NCI-H1417 (cell line): ENCODE data around the gene DOCK10.
A peak's percentile ranks its signal among the peaks of the same experiment; 100 is the strongest.
"Not testable (repeated sequence)": the region's sequence is repeated elsewhere in the genome, so short reads cannot be mapped to it uniquely, and the experiment has no call there.

Source experiments
- DNase-seq, 3 experiments: peaks; one replicate each; lab custom pipeline; 2025; lab: John Stamatoyannopoulos, UW

Gene DOCK10

DNA sequence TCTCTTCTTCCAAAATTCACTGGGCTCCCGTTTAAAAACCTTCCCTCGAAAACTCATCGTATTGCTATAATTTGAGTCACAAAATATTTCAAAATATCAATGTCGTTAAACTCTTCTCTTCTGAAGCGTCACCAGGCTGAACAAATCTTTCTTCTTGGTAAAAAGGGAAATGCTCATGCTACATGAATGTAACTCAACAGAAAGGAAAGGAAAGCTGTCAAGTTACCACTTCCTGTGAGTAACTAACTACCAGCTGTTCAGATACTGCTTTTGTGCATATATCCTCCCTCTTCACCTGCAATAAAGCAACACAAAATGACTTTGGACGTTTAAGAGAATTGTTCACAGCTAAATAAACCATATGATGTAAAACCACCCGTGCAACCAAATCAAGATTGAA is 95.4 kb downstream of the DOCK10 start:
- no peak for DNase-seq

DNA sequence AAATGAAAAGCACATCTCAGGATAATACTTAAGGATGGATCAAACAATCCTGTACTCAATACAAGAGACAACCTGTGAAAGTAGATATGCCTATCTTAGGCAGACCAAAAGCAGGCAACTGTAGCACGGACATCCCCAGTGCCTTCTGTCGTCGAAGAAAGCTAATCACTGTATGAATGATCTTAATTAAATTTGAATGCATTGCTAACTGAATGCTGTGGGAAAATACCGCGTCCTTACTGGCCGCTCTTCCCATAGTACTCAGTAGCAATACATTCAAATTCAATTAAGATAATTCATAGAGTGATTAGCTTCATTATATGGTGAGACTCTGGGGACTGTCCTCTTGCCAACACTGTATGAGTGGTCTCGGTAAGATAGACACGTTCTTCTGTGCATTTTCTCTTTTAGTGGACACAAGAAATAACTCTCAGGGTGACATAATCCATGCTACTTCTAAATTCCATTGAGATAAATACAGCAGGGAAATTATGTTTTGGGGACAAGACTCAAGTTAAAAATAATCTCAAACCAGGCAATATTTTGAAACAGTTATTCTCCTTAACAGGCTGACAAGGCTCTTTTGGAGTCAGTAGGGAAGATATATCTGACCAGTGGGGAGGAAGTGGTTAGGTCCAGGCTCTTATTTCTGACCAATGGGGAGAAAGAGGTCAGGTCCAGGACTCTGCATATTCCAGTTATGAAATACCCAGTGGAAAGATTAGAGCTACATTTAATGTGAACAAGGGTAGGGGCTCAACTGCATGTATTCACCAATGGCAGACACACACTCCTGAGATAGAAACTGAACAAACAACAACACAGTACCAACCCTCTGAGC is 97.3 kb downstream of the DOCK10 start:
- DNase-seq: no peak

DNA sequence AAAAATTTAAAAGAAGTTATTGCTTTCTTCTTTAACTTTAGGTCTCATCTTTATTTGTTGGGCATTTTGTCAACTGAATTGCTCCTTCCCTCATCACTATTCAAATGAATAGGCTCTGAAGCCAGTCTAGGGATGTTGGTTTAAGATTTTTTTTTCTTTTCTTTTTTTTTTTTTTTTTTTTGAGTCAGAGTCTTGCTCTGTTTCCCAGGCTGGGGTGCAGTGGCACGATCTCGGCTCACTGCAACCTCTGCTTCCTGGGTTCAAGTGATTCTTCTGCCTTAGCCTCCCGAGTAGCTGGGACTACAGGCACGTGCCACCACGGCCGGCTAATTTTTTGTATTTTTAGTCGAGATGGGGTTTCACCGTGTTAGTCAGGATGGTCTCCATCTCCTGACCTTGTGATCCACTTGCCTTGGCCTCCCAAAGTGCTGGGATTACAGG is 98.6 kb downstream of the DOCK10 start:
- DNase-seq: not testable (repeated sequence)

DNA sequence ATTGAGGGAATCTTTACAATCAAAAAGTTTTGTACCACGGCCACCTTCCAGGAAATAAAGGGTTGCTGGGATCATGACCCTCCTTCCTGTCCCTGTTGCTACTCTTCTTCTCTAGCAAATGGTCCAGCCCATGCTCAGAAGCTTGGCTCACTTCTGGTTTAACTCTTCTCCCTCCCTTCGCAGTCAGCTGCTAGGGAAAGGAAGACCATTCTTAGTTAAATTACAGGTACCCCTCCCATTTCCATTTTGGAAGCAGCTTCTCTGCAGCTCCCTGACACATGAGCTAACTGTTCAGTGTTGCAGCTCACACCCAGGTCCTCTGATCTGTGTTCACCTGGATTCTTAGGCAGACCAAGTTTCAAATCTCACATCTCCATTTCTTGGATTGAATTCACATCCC is 100.3 kb downstream of the DOCK10 start:
- DNase-seq: no peak

DNA sequence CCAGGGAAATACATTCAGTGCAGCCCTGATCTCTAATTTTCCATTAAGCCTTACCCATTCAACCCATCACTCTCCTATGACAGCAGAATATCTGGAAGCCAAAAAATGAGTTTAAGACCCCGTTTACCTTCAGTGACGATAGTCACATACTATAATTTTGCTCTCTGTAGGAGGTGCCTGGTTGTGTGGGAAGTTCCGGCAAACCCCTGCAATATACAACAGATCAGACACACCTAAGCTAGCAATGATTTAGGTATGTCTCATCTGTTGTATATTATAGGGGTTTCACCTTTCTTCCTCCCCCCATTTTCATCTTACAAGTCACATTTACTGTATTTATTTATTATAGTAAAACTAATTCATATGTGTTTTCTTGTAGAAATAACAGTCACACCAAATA is 101.7 kb downstream of the DOCK10 start:
- no peak for DNase-seq

DNA sequence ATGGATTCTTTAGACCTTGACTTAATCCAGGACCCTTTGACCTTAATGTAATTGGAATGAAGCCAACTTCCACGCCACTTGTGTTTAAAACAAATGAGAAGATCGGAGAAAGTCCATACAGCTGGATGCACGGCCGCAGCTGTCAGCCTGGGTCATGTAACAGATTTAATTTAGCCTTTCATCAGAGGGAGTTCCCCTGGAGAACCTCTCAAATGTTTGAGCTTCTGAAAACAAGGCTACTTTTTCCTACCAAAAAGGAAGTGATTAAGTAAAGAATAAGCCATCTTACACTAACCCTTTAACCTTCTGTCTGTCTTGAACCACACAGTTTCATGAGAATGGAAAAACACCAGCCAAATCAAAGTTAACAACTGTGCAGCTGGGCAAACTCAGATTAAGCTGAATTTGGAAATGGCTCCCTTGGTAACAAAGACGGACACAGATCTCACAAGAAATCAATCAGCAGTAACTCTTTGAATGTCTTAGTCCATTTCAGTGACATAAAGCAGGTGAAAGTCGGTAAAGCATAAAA is 103.6 kb downstream of the DOCK10 start:
- DNase-seq: peak in 1 of 3 experiments; percentile 59

DNA sequence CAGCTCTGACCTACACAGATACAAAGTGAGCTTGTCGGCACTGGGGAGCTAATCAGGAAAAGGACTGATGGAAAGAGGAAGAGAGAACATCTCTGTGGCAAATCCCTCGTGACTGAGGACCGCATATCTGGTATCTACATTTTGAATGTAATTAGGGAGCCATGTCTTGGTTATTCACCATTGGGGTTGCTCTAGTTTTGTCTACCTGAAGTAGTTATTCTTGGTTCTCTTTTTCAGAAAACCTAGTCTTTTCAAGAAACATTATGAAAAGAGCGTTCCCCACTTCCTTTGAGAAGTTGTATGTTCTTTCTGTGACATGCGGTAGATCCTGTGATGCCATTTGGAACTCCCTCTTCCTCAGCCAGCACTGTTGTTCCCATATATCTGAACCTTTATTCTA is 104.4 kb downstream of the DOCK10 start:
- DNase-seq: no peak

DNA sequence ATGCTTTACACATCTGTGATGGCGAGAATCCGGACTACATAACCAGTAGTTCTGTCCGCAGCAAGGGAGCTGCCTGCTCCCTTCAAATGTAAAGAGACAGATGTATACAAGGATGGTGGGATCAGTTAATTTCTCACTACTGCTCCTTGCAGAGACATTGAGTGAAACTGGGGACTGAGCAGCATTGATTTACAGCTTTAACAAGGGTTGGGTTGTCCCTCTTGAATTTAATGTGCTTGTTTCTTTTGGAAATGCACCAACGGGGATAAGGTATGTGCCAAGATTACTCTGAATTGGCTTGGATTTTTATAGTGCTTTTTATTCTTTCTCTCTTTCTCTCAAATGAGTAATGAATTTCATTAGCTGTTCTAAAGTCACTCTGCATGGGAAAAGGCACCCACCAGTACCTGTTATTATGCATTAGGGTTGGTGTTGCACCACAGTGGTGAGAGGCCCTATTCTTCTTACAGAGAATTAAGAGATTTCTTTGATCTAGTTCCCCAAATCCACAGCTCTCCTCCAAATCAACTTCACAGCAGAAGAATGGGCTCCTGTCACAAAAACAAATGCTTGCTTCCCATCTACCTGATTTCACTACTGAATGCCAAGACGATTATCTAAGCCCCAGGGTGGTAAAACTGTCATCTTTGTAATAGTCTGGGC is 107.6 kb downstream of the DOCK10 start:
- no peak for DNase-seq

DNA sequence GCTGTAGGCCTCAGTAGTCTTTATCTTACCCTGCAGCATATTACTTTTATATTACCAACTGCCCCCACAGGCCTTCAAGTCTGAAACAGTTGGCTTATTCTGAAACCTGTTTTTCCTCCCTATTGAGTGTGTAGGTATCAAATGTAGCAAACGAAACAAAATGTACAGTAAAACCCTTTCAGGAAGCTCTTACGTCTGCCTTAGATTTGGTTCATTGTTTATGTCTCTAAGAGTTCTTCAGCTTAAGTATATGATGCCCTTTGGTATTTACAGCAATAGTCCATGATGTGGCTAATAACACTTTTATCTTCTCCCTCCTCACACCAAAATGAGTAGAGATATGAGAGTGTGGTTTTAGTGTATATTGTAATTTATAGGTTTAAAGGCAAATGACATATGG is 108.8 kb downstream of the DOCK10 start:
- DNase-seq: no peak

DNA sequence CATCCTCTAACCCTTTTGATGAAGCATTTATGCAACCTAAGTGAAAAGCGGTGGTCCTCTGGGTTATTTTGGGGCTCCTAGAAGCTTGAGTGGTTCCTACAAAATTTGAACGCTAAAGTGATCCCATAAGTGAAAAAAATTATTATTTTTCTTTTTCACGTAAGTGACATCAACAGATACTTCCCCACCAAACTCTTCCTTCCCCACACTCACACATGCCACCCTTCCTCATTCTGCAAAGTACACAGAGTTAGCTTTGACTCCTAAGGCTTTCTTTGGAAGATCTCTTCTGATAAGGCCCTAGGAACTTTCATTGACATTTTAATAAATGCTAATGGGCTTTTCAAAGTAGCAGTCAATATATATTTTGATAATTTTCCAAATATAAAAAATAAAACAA is 109.7 kb downstream of the DOCK10 start:
- DNase-seq: no peak

DNA sequence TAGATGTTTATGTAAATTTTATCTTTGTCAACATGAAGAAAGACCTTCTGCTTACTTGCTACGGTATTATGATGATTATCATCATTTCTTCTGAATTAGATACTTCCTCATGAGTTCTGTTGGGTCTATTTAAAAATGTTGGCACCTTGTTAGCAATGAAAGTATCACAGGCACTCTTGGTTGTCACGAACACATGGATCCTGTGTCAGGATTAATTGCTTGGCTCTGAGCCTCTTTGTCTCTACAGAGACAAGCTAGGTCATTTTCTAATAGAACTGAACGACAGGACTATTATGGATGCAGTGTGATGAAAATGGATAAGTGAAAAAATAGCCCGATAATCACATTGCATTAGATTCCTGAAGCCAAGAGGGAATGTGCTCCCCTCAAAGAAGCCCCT is 110.3 kb downstream of the DOCK10 start:
- DNase-seq: no peak

DNA sequence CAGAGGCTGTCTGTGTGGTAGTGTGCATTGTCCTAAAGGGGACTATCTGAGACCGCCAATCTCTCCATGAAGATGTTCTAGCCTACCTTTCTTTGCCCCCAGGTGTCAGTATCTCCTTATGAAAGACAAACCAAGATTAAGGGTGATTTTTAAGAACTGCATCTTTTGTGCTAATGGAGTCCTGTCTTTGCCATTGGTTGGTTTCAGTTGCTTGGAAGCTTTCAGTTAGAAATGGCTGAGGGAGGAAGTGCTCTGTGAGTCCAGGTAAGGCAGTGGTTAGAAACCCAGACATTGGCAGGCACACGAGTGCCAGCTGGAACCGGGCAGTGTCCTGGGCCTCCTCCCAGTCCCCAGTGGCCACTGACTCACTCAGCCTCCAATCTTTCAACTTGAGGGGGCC is 111.3 kb downstream of the DOCK10 start:
- peak in 1 of 3 experiments; percentile 5 for DNase-seq

DNA sequence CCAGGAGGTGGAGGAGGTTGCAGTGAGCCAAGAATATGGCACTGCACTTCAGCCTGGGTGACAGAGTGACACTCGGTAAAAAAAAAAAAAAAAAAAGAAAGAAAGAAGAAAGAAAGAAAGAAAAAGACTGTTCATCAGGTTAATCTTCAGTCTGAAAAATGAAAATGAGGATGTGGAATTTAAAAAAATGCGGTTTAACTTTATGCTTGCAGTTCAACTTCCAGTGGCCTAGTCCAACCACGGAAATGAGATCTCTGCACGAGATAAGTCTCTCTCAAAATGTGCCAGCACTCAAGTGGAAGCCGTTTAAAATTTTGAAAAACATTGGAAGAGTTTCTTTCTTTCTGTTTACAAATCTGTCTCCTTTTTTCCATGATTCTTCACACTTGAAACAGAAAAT is 112.1 kb downstream of the DOCK10 start:
- DNase-seq: no peak

DNA sequence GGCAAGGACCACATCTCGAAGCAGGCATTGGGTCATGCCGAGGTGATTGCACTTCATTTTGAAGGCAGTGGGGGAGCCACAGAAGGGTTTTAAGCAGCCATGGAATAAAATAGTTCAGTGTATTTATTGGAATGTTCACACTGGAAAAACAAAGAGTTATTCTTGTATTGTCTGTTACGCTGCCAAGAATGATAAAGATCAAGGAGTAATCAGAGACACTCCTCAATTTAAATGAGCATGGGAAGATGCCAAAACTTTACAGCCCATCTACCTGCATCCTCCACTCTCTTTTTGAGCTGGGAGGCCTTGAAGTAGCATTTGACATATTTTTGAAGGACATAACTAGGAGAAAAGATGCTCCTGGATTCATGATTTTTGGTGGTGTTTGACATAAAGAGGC is 112.8 kb downstream of the DOCK10 start:
- no peak for DNase-seq

DNA sequence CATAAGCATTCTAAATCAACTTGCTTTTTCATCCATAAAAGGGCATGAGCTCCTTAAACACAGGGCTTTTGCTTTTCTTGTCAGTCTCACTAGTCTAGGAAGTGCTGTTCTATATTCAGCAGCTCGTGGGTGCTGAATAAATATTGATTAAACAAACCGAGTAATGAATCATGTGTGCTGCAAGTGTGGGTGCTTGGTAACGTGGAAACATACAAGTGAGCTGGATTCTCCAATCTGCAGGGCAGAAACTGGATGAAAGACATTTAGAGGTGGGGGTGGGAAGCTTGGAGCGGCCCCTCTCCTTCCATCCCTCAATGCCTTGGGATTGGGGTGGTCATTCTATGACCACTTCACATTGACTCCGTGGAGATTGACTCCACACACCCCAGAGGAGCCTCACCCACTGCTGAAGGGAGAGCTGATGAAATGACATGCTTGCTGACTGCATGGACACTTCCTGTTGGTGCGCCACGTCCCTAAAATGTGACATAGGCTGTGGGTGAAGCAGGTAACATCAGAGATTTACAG is 114.6 kb downstream of the DOCK10 start:
- peak in 2 of 3 experiments; percentile 37 to 52 for DNase-seq

DNA sequence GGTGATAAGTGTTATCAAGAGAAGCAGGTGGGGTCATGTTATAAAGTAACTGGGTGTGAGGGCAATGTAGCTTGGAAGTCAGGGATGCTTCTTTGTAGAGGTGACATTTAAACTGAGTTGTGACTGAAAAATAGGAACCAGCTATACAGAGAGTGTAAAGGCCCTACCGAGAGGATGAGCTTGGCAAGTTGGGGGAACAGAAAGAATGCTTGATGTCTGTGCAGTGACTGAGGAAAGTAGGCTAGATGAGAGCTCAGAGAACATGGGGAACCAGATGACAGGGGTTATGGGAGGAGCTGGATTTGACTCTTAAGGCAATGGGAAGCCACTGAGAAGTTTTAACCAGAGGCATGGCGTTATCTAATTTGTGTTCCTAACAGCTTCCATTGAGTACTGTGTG is 115.3 kb downstream of the DOCK10 start:
- peak in 1 of 3 experiments; percentile 19 for DNase-seq

DNA sequence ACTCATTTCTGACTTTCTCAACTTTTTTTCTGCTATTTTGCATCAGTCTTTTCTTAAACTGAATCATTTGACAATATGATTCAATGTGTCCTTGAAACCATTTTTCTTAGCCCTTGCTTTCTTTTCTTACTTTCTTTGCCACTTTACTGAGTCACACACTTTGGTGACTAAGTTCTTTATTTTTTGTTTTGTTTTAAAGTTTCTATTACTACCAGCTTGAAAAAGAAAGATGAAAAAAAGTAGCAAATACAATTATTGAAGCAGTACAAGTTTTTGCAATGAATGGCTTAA is 116.5 kb downstream of the DOCK10 start:
- DNase-seq: no peak

DNA sequence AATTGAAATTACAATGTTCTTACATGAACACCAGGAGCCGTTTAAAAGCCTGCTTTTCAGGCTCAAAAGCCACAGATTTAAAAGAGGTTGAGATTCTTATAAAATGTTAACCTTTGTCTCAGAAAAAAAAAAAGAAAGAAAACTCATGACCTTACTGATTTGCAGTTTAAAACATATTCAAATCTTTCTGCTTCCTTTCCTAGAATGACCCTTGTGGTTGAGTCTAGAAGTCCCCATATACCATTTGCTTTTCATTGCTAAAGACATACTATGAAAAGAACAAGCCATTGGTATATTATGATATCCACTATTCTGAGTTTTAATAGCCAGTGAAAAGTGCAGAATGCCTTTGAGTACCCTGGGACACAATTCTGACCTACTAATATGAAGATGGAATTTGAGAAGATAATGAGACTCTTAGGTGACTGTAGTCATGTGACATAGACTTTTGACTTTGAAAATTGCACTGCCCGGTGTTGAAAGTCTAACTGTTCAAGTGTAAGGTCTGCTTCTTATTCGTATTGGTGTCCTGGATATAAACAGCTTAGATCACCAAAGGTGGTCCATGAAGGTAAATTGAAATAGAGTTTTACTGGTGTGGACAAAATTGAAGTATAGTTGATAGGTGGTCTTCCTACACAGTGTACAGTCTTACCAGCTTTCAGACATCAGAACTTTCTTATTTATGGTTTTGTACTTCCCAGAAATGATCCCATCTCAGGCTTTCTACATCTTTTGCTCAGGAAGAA is 117.0 kb downstream of the DOCK10 start:
- DNase-seq: no peak

DNA sequence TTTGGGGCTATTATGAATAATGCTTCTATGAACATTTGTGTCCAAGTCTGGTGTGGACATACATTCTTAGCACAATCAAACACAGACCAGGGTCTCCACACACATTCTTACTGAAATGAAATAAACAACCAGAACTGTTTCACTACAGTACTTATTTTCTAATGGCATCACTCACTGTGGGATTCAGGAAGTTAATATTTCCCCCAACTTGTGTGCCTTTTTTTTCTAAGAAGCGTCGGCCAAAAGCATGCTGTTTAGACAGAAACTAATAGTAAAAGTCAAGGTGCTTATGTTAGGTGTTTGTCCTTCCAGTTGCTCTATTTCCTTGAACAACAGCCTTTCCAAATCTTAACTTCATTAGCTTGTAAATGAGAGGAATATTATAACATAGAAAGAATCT is 117.6 kb downstream of the DOCK10 start:
- no peak for DNase-seq

DNA sequence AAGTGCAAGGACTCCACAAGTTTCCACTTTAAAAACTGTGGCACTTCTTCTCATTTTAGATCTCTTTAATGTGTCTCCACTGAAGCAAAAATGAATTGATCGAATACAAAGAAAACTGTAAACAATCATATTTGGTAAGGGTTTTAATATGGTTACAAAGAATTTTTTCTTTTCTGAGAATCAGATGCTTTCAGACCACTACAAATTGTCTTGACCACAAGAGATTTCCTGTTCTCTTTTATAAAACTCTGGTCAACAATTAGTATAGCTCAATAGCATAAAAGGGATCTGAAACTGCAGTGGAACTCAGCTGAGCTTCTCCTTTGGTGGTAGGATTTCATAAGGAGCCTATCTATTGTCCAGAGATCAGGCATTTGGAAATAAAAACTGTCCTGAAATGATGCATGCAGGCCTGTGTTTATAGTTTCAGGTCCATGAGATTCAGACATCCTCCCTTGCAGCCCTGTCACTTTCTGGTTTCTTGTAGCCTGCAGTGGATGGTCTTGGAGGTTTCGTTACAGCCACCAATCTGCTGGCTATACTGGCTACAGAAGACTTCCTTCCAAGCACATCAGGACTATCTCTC is 120.0 kb downstream of the DOCK10 start:
- no peak for DNase-seq

DNA sequence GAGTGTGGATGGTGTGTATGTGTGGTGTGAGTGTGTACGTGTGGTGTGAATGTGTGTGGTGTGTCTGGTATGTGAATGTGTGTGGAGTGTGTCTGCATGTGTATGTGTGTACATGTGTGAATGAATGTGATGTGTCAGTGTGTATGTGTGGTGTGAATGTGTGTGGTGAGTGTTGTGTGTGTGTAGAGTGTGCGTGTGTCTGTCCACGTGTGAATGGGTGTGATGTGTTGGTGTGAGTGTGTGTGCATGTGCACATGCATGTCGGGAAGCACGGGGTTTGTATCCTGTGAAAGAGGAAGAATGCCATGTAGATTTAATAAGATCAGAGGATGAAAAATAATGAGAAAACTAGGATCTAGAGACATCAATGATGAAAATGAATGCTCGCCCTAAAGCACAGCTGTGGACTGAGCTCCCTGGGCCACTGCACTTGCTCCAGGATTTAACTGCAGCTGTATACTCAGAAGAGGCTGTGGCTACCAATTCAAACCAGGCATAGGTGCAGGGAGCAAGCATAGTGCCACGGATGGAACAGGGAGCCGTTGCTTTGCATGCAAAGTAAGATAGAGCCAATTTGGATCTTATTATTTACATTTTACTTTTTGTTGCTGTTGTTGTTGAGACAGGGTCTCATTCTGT is 122.7 kb downstream of the DOCK10 start:
- no peak for DNase-seq
